ENCODE data around the gene CUBN. TPM values are rescaled to one million over a fixed set of nuclear protein-coding genes. Genes with fewer than 3 reads are reported as not detected.

The CUBN gene
- total RNA-seq, 1 experiment from 2014 or later, result 0.07 TPM

DNA sequence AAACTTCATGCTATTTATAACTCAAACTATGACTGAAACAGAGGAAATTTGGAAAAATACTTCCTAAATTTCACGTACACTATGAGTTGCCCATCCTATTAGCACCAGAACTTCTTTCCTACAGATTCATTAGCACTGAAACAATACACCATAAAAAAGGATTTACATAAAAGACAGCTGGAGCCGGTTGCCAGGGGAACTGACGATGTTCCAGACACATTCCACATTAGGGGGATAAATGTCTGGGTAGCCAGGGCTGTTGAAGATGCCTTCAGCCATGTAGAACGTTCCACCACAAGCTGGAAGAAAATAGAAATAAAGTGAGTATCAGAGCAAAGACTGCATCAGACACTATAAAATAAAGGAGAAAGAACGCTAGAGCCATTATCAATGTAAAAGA lies 182.5 kb downstream of the CUBN start:
- no peaks in the 10 kb centered on the region for H4K20me1 ChIP-seq (ENCODE audit: insufficient read depth)
- H3K27me3 ChIP-seq (ENCODE audit: insufficient read depth, low read depth), result no peaks in the 10 kb centered on the region
- H3K4me2 ChIP-seq, result no peak overlapping the region
- DNase-seq, result no peak
- H3K4me3 ChIP-seq, result no peak overlapping the region
- H3K27ac ChIP-seq, result no peak overlapping the region
- no peaks in the 10 kb centered on the region for H3F3A ChIP-seq (ENCODE audit: insufficient read depth, low read depth)
- no TSS peak for BruUV-seq (replicated peaks)
- H3K4me1 ChIP-seq (replicated peaks; ENCODE audit: insufficient read depth), result no peaks in the 10 kb centered on the region
- H3K9me2 ChIP-seq (ENCODE audit: insufficient read depth), result no peaks in the 10 kb centered on the region
- no peaks in the 10 kb centered on the region for H3K9me3 ChIP-seq (ENCODE audit: insufficient read depth, low read depth)
- ChIA-PET POLR2A (ENCODE audit: unreplicated experiment) (no interaction called here), CTCF (no interaction called here)
- intact Hi-C loops (cut with micrococcal nuclease; ENCODE audit: unreplicated experiment), result no loop called here
- no peak overlapping the region for H2AFZ ChIP-seq
- H3K79me2 ChIP-seq (ENCODE audit: low read depth), result no peaks in the 10 kb centered on the region
- H3K36me3 ChIP-seq (ENCODE audit: low read depth), result no peaks in the 10 kb centered on the region
- TF ChIP-seq EZH2 (IDR thresholded peaks at IDR 0.05; ENCODE audit: low read depth), result no peak
- TF ChIP-seq, protein P1, sequence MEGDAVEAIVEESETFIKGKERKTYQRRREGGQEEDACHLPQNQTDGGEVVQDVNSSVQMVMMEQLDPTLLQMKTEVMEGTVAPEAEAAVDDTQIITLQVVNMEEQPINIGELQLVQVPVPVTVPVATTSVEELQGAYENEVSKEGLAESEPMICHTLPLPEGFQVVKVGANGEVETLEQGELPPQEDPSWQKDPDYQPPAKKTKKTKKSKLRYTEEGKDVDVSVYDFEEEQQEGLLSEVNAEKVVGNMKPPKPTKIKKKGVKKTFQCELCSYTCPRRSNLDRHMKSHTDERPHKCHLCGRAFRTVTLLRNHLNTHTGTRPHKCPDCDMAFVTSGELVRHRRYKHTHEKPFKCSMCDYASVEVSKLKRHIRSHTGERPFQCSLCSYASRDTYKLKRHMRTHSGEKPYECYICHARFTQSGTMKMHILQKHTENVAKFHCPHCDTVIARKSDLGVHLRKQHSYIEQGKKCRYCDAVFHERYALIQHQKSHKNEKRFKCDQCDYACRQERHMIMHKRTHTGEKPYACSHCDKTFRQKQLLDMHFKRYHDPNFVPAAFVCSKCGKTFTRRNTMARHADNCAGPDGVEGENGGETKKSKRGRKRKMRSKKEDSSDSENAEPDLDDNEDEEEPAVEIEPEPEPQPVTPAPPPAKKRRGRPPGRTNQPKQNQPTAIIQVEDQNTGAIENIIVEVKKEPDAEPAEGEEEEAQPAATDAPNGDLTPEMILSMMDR (conservative IDR thresholded peaks at IDR 0.05), result no peak

GRCh38 chr10:16945593-16945992 lies 184.0 kb downstream of the CUBN start:
- Histone ChIP-seq H3K27ac (no peak overlapping the region), H3K79me2 (ENCODE audit: low read depth) (no peaks in the 10 kb centered on the region), H3K4me2 (no peak overlapping the region), H3K27me3 (ENCODE audit: insufficient read depth, low read depth) (no peaks in the 10 kb centered on the region), H3K4me1 (replicated peaks; ENCODE audit: insufficient read depth) (no peaks in the 10 kb centered on the region), H3F3A (ENCODE audit: insufficient read depth, low read depth) (no peaks in the 10 kb centered on the region), H3K9me3 (ENCODE audit: insufficient read depth, low read depth) (no peaks in the 10 kb centered on the region), H2AFZ (no peak overlapping the region), H3K36me3 (ENCODE audit: low read depth) (no peaks in the 10 kb centered on the region), H3K4me3 (no peak overlapping the region), H3K9me2 (ENCODE audit: insufficient read depth) (no peaks in the 10 kb centered on the region), H4K20me1 (ENCODE audit: insufficient read depth) (no peaks in the 10 kb centered on the region)
- TF ChIP-seq EZH2 (IDR thresholded peaks at IDR 0.05; ENCODE audit: low read depth), result no peak
- TF ChIP-seq, protein P1 (conservative IDR thresholded peaks at IDR 0.05), result no peak
- no peak for DNase-seq
- POLR2A ChIA-PET (ENCODE audit: unreplicated experiment), result no interaction called here
- no TSS peak for BruUV-seq (replicated peaks)
- CTCF ChIA-PET, result no interaction called here
- intact Hi-C loops (cut with micrococcal nuclease; ENCODE audit: unreplicated experiment), result no loop called here

DNA sequence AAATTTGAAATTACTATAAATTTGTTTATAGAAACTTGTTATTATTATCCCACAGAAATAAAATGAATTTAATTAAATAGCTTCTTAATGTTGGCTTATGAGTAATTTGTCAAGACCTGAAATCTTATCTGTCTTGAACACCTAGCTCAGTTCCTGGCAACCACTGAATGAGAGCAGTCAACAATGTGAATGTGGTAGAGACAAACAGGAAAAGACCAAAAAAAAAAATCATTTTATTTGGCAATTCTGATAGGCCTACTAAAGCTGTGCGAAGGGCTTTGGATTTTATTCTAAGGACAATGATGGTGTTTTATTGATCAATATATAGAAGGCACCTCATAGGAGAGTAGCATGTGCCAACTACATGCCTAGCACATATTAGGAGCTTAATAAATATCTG lies 184.6 kb downstream of the CUBN start:
- ChIA-PET CTCF (no interaction called here), POLR2A (ENCODE audit: unreplicated experiment) (no interaction called here)
- DNase-seq, result no peak
- no peaks in the 10 kb centered on the region for H3K79me2 ChIP-seq (ENCODE audit: low read depth)
- H3K4me3 ChIP-seq, result no peak overlapping the region
- no peaks in the 10 kb centered on the region for H3F3A ChIP-seq (ENCODE audit: insufficient read depth, low read depth)
- no peaks in the 10 kb centered on the region for H4K20me1 ChIP-seq (ENCODE audit: insufficient read depth)
- no peaks in the 10 kb centered on the region for H3K36me3 ChIP-seq (ENCODE audit: low read depth)
- no peaks in the 10 kb centered on the region for H3K9me2 ChIP-seq (ENCODE audit: insufficient read depth)
- H2AFZ ChIP-seq, result no peak overlapping the region
- H3K4me1 ChIP-seq (replicated peaks; ENCODE audit: insufficient read depth), result no peaks in the 10 kb centered on the region
- no peak overlapping the region for H3K4me2 ChIP-seq
- intact Hi-C loops (cut with micrococcal nuclease; ENCODE audit: unreplicated experiment), result no loop called here
- H3K27me3 ChIP-seq (ENCODE audit: insufficient read depth, low read depth), result no peaks in the 10 kb centered on the region
- no peaks in the 10 kb centered on the region for H3K9me3 ChIP-seq (ENCODE audit: insufficient read depth, low read depth)
- H3K27ac ChIP-seq, result no peak overlapping the region
- BruUV-seq (replicated peaks), result no TSS peak
- TF ChIP-seq, protein P1 (conservative IDR thresholded peaks at IDR 0.05), result no peak
- no peak for TF ChIP-seq EZH2 (IDR thresholded peaks at IDR 0.05; ENCODE audit: low read depth)
